Osteocyte (in vitro differentiated cells): ENCODE data around the gene PLXDC2. TPM values are rescaled to one million over a fixed set of nuclear protein-coding genes. Genes with fewer than 3 reads are reported as not detected.

ENCODE experiments used
- DNase-seq: peaks from one replicate; pipeline ENCODE4 v3.0.0; 2021; ENCODE audit warnings: mixed read lengths; ENCODE audit not compliant: unreplicated experiment; ENCODE audit errors: extremely low spot score
- H3K27ac Mint-ChIP-seq: one replicate; pipeline ENCODE4 v1.8.0; 2021; ENCODE audit warnings: mild to moderate bottlenecking, mixed read lengths; ENCODE audit not compliant: unreplicated experiment
- H3K27me3 Mint-ChIP-seq: one replicate; pipeline ENCODE4 v1.8.0; 2021; ENCODE audit warnings: mixed read lengths; ENCODE audit not compliant: unreplicated experiment
- H3K36me3 Mint-ChIP-seq: one replicate; pipeline ENCODE4 v1.8.0; 2021; ENCODE audit warnings: mixed read lengths; ENCODE audit not compliant: unreplicated experiment
- H3K4me1 Mint-ChIP-seq: one replicate; pipeline ENCODE4 v1.8.0; 2021; ENCODE audit warnings: mixed read lengths; ENCODE audit not compliant: unreplicated experiment
- H3K4me3 Mint-ChIP-seq: one replicate; pipeline ENCODE4 v1.8.0; 2021; ENCODE audit warnings: mild to moderate bottlenecking, moderate library complexity, mixed read lengths; ENCODE audit not compliant: unreplicated experiment
- H3K9me3 Mint-ChIP-seq: one replicate; pipeline ENCODE4 v1.8.0; 2021; ENCODE audit warnings: mixed read lengths; ENCODE audit not compliant: unreplicated experiment
- CTCF ChIP-seq: fragments of 200-600 bp; sonication (generic); IDR thresholded peaks from 2 replicates; pipeline ENCODE4 v1.5.0; 2021; ENCODE audit warnings: antibody characterized with exemption, mild to moderate bottlenecking, moderate library complexity
- total RNA-seq: library from RNA; stranded (reverse); gene quantifications from 2 replicates; pipeline ENCODE4 v1.2.1, GENCODE V29; 2021

Gene PLXDC2
- total RNA-seq, 1 donor from 2014 or later: 33.2 TPM

- no peak overlapping the region for H3K27ac Mint-ChIP-seq
- H3K4me3 Mint-ChIP-seq: no peak overlapping the region
- peaks cover 4% of the 10 kb centered on the region for H3K9me3 Mint-ChIP-seq
Observed at GRCh38 chr10:20289070-20289828, 473.0 kb downstream of the PLXDC2 start.

GRCh38 chr10:20298417-20298816, 482.2 kb downstream of the PLXDC2 start:
- peaks cover 17% of the 10 kb centered on the region for H3K9me3 Mint-ChIP-seq
- H3K4me3 Mint-ChIP-seq: no peak overlapping the region
- DNase-seq: no peak
- no peaks in the 10 kb centered on the region for H3K36me3 Mint-ChIP-seq
- peaks cover 6% of the 10 kb centered on the region for H3K4me1 Mint-ChIP-seq
- no peak overlapping the region for H3K27ac Mint-ChIP-seq
- no peak for TF ChIP-seq CTCF
- no peaks in the 10 kb centered on the region for H3K27me3 Mint-ChIP-seq

More at GRCh38 chr10:20289070-20289828, 473.0 kb downstream of the PLXDC2 start:
- H3K4me1 Mint-ChIP-seq: peaks cover 2% of the 10 kb centered on the region
- DNase-seq: no peak
- no peaks in the 10 kb centered on the region for H3K36me3 Mint-ChIP-seq
- H3K27me3 Mint-ChIP-seq: no peaks in the 10 kb centered on the region
- TF ChIP-seq CTCF: no peak

GRCh38 chr10:20299034-20299736, 483.0 kb downstream of the PLXDC2 start:
- H3K4me1 Mint-ChIP-seq: peaks cover 6% of the 10 kb centered on the region
- H3K27me3 Mint-ChIP-seq: no peaks in the 10 kb centered on the region
- no peak overlapping the region for H3K4me3 Mint-ChIP-seq
- peaks cover 13% of the 10 kb centered on the region for H3K9me3 Mint-ChIP-seq
- H3K36me3 Mint-ChIP-seq: no peaks in the 10 kb centered on the region
- peak overlapping the region; percentile 12 for H3K27ac Mint-ChIP-seq
- no peak for DNase-seq
- TF ChIP-seq CTCF: no peak

- Mint-ChIP-seq H3K9me3 (peaks cover 6% of the 10 kb centered on the region), H3K4me3 (no peak overlapping the region), H3K36me3 (no peaks in the 10 kb centered on the region), H3K4me1 (peaks cover 6% of the 10 kb centered on the region), H3K27me3 (no peaks in the 10 kb centered on the region), H3K27ac (no peak overlapping the region)
- no peak for TF ChIP-seq CTCF
- no peak for DNase-seq
Observed at GRCh38 chr10:20300735-20301134, 484.5 kb downstream of the PLXDC2 start.

GRCh38 chr10:20302033-20302432, 485.8 kb downstream of the PLXDC2 start:
- Mint-ChIP-seq H3K4me3 (no peak overlapping the region), H3K36me3 (no peaks in the 10 kb centered on the region), H3K27ac (no peak overlapping the region), H3K9me3 (peaks cover 6% of the 10 kb centered on the region), H3K4me1 (peaks cover 6% of the 10 kb centered on the region), H3K27me3 (no peaks in the 10 kb centered on the region)
- no peak for DNase-seq
- TF ChIP-seq CTCF: no peak
